Activated T-cell treated with anti-CD3 and anti-CD28 coated beads for 48 hours (primary cell): ENCODE results near the gene IGF1R.
"Not testable (repeated sequence)": the region's sequence is repeated elsewhere in the genome, so short reads cannot be mapped to it uniquely, and the experiment has no call there.

ENCODE experiments used
- DNase-seq: peaks from one replicate; pipeline ENCODE4 v3.0.0-alpha.2; 2020; ENCODE audit warnings: low read depth

The IGF1R gene

DNA sequence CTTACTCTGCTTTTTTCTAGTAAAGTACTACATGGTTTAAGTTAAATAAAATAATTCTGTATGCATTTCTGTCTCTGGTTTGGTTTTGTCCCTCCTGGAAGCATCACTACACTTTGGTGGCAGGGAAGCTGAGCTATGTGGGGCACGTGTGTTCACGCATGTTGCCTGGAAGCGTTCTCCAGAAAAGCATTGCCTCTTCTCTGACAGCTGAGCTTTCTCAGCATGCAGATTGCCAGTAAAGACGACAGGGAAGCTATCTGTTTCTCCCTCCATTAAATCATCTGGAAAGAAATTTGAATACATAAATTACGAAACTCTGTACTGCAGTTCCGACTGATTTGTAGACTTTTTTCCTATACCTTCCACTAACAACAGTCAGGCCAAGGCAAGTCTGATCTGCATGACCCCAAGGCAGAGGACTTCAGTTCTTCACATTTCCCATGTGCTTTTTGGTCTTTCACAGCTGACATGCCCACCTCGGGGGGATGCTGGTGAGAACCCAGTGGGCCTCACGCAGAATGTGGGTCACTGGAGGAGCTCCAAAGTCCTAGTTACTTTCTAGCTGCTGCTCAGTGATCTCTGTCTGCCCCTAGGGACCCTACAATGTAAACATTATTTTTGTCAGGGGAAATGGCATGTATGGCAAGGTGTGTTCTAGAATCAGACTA is 316.3 kb downstream of the IGF1R start:
- DNase-seq, result no peak

- not testable (repeated sequence) for DNase-seq
Measured at GRCh38 chr15:98965134-98965491, 316.8 kb downstream of the IGF1R start.

GRCh38 chr15:98965597-98965996 is 317.3 kb downstream of the IGF1R start:
- DNase-seq, result no peak

- DNase-seq, result no peak
Measured at GRCh38 chr15:98966091-98966787, 317.9 kb downstream of the IGF1R start.

DNA sequence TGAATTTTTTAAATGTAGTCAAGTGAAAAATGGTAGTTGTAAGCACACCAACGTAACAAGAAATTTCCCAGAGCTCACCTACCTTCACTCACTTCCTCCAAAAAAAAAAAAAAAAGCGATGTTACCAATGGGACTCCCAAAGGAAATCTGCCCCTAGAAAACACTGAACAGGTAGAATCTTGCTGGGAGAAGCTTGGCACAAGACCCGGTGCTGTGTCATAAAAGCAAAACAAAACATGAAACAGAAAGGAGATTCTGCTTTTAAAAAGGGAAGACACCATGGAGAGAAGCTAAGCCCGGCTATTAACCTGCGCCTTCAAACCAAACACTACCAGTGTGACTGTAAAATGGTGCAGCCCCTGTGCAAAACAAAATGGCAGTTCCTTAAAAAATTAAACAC is 318.8 kb downstream of the IGF1R start:
- DNase-seq, result no peak

DNA sequence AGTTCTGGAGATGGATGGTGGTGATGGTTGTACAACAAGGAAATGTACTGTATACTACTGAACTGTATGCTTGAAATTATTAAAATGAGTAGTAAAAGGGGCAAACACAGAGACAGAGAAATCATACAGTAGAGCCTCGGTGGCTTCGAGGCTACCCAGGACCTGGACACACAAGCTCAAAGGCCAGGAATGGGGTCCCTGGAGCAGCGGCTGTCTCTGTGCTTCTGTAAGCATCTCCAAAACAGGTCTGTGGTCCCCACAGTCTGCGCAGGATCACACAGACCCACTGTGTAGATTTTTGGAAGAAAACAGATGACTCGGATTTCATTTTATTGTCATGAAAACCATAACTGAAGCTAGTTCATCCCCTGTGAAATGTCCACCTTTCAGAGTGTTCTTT is 319.6 kb downstream of the IGF1R start:
- no peak for DNase-seq

- no peak for DNase-seq
Measured at GRCh38 chr15:98968576-98968975, 320.2 kb downstream of the IGF1R start.

GRCh38 chr15:98969126-98969735 is 320.9 kb downstream of the IGF1R start:
- DNase-seq, result no peak

DNA sequence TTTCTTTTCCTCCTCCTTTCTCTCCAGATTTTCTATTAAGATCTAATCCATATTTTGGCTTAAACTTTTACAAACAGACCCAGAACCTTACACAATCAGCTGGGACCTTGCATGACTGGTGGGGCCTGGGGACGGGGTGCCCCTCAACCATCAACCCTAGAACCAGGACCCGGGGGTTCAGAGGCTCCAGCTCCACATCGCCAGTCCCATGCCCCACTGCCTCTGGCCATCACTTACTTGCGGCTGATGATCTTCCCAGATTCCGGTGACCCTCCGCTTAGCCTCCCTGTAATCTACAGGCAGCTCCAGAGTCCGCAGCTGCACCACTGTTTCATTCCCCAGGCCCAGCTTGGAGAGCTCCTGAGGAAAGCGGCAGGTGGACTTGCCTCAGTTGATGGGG is 322.5 kb downstream of the IGF1R start:
- DNase-seq, result no peak

GRCh38 chr15:98976500-98976899 is 328.2 kb downstream of the IGF1R start:
- no peak for DNase-seq

- no peak for DNase-seq
Measured at GRCh38 chr15:98977441-98977840, 329.1 kb downstream of the IGF1R start.

GRCh38 chr15:98978153-98978552 is 329.8 kb downstream of the IGF1R start:
- DNase-seq, result no peak

DNA sequence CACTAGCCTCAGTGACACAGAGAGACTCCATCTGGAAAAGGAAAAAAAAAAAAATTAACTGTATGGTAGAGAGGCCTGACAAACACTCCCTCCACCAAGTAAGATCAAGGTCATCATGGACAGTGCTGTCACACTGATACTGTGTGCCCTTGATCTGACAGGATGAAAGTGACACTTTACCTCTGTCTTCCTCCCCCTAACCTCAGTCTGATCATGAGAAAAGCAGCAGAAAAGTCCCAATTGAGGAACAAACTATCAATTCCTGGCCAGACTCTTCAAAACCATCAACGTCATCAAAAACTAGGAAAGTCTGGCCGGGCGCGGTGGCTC is 332.5 kb downstream of the IGF1R start:
- no peak for DNase-seq

DNA sequence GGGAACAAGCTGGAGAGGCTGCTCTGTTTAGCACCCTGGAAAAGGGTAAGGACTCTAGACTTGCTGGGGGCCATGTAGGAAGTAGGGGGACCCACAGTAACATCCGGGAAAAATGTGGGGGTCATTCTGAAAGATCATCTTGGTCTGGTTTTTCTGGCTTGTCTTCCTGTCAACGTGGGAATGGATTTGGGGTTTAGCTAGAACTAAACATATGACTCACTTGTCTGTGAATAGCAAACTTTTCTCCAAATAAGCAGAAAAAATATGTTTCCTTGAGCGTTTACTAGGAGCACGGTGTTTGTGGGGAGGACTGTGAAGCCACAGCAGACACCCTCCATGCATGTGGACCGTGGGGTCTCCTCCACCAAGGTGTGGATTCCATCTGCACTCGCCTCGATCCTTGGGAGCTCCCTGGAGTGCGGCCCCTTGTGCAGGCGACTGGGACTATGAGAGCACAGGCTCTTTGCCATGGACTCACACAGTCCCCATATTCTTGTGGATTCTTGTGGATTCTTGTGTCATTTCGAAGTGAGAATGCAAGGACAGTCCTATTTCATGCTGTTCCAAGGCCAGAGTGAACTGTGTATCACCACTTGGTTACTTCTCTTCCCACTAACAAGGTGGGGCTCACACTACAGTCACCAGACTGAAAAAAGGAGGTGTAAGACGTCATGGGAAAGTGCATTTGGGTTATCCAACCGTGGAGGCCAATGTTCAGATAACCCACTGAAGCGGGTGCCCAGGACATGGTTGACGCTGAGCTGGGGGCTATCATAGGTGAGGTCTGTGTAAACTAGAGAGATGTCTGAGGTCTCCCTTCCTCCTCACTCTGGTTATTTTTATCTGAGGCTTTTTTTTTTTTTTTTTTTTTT is 333.7 kb downstream of the IGF1R start:
- DNase-seq, result no peak

DNA sequence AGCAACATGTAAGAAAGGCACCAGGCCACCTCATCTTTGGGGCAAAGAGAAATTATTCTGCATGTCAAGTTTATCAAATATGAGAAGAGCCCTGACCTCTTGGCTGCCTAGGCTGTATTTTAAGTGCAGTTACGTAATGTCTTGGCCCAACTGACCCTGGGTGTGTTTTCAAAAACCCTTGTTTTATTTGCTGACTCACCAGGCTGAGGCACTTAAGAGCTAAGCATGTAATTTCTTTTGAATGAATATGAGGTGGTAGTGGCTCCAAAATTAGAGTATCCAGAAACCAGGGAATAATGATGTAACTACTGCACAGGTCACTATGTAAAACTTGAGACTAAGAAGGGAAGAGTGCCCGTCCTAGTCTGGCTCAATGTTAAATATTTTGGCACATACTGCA is 335.0 kb downstream of the IGF1R start:
- no peak for DNase-seq

- no peak for DNase-seq
Measured at GRCh38 chr15:98986281-98986680, 337.9 kb downstream of the IGF1R start.

DNA sequence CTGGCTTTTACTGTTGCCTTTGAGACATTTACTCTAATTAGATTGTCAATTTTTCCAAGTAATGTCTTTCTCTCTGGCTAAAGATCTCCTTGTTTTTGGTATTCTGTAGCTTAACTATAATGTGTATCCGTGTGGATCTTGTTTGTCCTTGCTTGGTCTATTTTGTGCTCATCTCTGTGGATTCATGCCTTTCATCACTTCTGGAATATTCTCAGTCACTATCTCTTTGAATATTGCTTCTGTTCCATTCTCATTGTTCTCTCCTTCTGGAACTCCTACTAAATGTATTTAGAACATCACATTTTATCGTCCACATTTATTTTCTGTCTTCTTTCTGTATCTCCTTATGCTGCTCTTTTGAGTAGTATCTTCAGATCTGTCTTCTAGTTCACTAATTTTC is 346.6 kb downstream of the IGF1R start:
- no peak for DNase-seq

DNA sequence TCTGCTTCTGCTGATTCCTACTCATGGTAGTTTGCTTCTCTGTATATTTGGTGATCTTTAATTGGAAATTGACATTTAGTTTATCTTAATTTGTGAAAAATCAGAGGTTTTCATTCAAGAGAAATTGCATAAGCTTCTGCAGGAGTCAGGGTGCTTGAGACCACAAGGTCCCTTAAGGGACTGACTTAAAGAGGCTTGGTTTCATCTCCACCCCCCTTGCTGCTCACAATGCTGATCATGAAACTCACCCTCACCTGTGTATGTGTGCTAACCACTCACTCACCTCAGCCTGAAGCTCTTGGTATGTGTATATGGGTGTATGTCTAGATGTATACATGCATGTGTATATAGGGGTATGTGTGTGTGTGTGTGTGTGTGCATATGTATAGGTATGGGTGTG is 347.8 kb downstream of the IGF1R start:
- DNase-seq, result no peak

GRCh38 chr15:98996624-98997023 is 348.3 kb downstream of the IGF1R start:
- no peak for DNase-seq

GRCh38 chr15:98997312-98997711 is 349.0 kb downstream of the IGF1R start:
- no peak for DNase-seq

DNA sequence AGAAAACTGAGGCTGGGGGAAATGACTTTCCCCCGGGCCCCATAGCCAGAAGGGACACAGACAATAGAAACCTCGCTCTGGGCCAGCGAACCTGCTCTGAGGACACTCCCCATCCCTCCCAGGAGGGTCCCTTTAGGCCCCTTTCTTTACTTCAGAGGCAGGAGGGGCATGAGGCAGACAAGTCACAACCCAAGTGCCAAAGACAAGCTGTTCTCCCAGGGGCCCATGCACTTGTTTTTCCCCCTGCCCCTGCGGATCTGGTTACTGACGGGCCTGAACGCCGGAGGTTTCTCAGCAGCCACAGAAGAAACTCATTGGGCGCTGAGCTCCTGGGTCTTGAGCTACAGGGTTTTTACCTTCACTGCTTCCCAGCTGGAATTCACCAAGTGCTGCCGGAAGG is 349.4 kb downstream of the IGF1R start:
- DNase-seq, result no peak

DNA sequence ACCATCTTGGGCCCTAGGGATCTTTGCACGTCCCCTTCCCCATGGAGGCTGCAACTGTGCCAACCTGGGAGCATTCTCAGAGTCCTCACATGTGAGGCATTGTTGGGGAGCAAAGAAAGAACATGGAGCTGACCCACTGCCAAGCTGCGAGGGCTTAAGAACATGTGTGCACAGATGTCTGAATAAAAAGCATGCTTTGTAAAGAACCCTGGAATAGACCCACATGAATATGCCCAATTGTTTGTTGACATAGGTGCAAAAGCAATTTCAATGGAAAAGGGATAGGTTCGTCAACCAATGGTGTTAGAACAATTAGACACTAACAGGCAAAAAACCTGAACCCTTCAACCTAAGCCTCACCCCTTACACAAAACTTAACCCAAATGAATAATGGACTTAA is 349.9 kb downstream of the IGF1R start:
- DNase-seq, result no peak

- DNase-seq, result no peak
Measured at GRCh38 chr15:98999233-98999632, 350.9 kb downstream of the IGF1R start.
